MM.1S (cell line): ENCODE measurements around the gene BTN2A1.
"Not testable (repeated sequence)": the region's sequence is repeated elsewhere in the genome, so short reads cannot be mapped to it uniquely, and the experiment has no call there.

ENCODE experiments used
- DNase-seq: peaks from one replicate; pipeline ENCODE4 v3.0.0-alpha.2; 2015
- H2AFZ ChIP-seq: fragments of 300-600 bp; sonication (generic); 2 replicates; pipeline ENCODE4 v1.6.0; 2016; ENCODE audit warnings: antibody characterized with exemption, low read length
- H3F3A ChIP-seq: fragments of 300-600 bp; sonication (generic); 2 replicates; pipeline ENCODE4 v1.6.1; 2016; ENCODE audit warnings: mild to moderate bottlenecking, antibody characterized with exemption, low read length, moderate library complexity, mixed read lengths; ENCODE audit not compliant: insufficient read depth
- H3K27ac ChIP-seq: fragments of 300-600 bp; sonication (generic); 2 replicates; pipeline ENCODE4 v1.5.1; 2016; ENCODE audit warnings: mild to moderate bottlenecking, low read length
- H3K27me3 ChIP-seq: fragments of 300-600 bp; sonication (generic); replicated peaks from 2 replicates; pipeline ENCODE4 v1.6.0; 2016; ENCODE audit warnings: low read length; ENCODE audit not compliant: insufficient read depth
- H3K36me3 ChIP-seq: fragments of 300-600 bp; sonication (generic); replicated peaks from 2 replicates; pipeline ENCODE4 v1.6.1; 2016; ENCODE audit warnings: mild to moderate bottlenecking, low read length, mixed read lengths; ENCODE audit not compliant: insufficient read depth
- H3K4me1 ChIP-seq: fragments of 300-600 bp; sonication (generic); 2 replicates; pipeline ENCODE4 v1.6.1; 2016; ENCODE audit warnings: low read length, mixed read lengths
- H3K4me2 ChIP-seq: fragments of 300-600 bp; sonication (generic); 2 replicates; pipeline ENCODE4 v1.6.0; 2016; ENCODE audit warnings: low read depth, low read length
- H3K4me3 ChIP-seq: fragments of 300-600 bp; sonication (generic); 2 replicates; pipeline ENCODE4 v1.5.1; 2016; ENCODE audit warnings: low read length, mixed read lengths
- H3K79me2 ChIP-seq: fragments of 300-600 bp; sonication (generic); 2 replicates; pipeline ENCODE4 v1.6.1; 2016; ENCODE audit warnings: mixed run types, low read length, mixed read lengths
- H3K9ac ChIP-seq: fragments of 300-600 bp; sonication (generic); 2 replicates; pipeline ENCODE4 v1.6.1; 2016; ENCODE audit warnings: low read length, mixed read lengths
- H3K9me2 ChIP-seq: fragments of 300-600 bp; sonication (generic); replicated peaks from 2 replicates; pipeline ENCODE4 v1.6.1; 2016; ENCODE audit warnings: mild to moderate bottlenecking, low read length, mixed read lengths; ENCODE audit not compliant: insufficient read depth
- H3K9me3 ChIP-seq: fragments of 300-600 bp; sonication (generic); replicated peaks from 2 replicates; pipeline ENCODE4 v1.6.1; 2016; ENCODE audit warnings: mild to moderate bottlenecking, low read length, mixed read lengths; ENCODE audit not compliant: insufficient read depth
- H4K20me1 ChIP-seq: fragments of 300-600 bp; sonication (generic); 2 replicates; pipeline ENCODE4 v1.6.1; 2016; ENCODE audit warnings: mild to moderate bottlenecking, low read length, moderate library complexity, mixed read lengths; ENCODE audit not compliant: insufficient read depth
- EZH2 ChIP-seq: fragments of 300-600 bp; sonication (generic); optimal IDR thresholded peaks from 2 replicates; pipeline ENCODE3; 2017; ENCODE audit warnings: low read depth, mild to moderate bottlenecking, antibody characterized with exemption, low read length, mixed read lengths
- EZH2phosphoT487 ChIP-seq: fragments of 300-600 bp; sonication (generic); IDR thresholded peaks from 2 replicates; pipeline ENCODE4 v1.6.1; 2018; ENCODE audit warnings: antibody characterized with exemption, low read length
- TF ChIP-seq, protein P1 (sequence below): fragments of 300-600 bp; sonication (generic); IDR thresholded peaks from 2 replicates; pipeline ENCODE4 v1.5.1; 2016; ENCODE audit warnings: antibody characterized with exemption, low read length, mixed read lengths

BTN2A1 gene

DNA sequence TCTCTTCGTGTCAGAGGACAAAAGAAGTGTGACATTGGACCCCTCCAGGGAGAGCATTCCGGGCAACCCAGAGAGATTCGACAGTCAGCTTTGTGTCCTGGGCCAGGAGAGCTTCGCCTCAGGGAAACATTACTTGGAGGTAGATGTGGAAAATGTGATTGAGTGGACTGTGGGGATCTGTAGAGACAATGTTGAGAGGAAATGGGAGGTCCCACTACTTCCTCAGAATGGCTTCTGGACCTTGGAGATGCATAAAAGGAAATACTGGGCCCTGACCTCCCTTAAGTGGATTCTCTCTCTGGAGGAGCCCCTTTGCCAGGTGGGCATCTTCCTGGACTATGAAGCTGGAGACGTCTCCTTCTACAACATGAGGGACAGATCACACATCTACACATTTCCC is 27.0 kb upstream of the BTN2A1 start:
- no peaks in the 10 kb centered on the region for H4K20me1 ChIP-seq
- no peaks in the 10 kb centered on the region for H3F3A ChIP-seq
- no peak overlapping the region for H3K27ac ChIP-seq
- no peak overlapping the region for H3K9ac ChIP-seq
- no peaks in the 10 kb centered on the region for H3K27me3 ChIP-seq
- no peak overlapping the region for H2AFZ ChIP-seq
- TF ChIP-seq, protein P1, sequence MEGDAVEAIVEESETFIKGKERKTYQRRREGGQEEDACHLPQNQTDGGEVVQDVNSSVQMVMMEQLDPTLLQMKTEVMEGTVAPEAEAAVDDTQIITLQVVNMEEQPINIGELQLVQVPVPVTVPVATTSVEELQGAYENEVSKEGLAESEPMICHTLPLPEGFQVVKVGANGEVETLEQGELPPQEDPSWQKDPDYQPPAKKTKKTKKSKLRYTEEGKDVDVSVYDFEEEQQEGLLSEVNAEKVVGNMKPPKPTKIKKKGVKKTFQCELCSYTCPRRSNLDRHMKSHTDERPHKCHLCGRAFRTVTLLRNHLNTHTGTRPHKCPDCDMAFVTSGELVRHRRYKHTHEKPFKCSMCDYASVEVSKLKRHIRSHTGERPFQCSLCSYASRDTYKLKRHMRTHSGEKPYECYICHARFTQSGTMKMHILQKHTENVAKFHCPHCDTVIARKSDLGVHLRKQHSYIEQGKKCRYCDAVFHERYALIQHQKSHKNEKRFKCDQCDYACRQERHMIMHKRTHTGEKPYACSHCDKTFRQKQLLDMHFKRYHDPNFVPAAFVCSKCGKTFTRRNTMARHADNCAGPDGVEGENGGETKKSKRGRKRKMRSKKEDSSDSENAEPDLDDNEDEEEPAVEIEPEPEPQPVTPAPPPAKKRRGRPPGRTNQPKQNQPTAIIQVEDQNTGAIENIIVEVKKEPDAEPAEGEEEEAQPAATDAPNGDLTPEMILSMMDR, result no peak
- TF ChIP-seq EZH2phosphoT487, result no peak
- TF ChIP-seq EZH2, result no peak
- H3K36me3 ChIP-seq, result no peaks in the 10 kb centered on the region
- no peaks in the 10 kb centered on the region for H3K9me3 ChIP-seq
- no peak overlapping the region for H3K4me3 ChIP-seq
- no peaks in the 10 kb centered on the region for H3K9me2 ChIP-seq
- no peaks in the 10 kb centered on the region for H3K79me2 ChIP-seq
- H3K4me1 ChIP-seq, result no peaks in the 10 kb centered on the region
- no peak overlapping the region for H3K4me2 ChIP-seq
- no peak for DNase-seq

DNA sequence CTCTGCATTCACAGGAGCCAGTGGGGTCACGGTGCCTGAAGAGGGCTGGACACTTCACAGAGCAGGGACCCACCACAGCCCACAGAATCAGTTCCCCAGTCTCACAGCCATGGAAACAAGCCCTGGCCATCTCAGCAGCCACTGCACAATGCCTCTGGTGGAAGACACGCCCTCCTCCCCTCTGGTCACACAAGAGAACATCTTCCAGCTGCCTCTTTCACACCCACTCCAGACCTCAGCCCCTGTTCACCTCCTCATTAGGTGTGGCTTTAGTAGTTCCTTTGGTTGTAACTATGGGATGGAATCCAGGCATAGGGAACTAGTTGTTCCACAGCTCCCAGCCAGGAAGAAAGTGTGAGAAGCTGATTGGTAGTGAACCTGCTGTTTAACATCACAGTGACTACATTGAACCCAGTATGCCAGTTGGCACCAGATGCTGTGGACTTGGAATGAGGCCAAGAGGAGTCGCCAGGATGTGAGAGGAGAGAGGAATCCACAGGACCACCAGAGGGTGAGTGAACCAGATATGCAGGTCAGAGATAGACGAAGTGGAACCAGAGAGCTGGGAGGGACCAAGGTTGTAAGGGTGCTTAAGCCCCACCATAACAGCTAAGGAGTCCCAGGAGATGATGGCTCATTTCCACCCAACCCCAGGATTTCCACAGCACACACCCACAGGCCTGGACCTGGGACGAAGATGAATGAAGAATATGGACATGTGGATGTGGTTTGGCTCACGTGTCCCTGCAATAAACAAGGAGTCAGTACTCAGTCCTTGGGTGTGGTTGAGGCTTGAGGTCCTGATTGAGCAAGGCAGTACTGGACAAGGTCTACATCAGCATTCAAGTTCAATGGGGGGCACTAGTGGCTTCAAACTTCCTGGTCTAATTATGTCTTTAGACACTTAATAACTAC is 26.2 kb upstream of the BTN2A1 start:
- Histone ChIP-seq H3K79me2 (no peaks in the 10 kb centered on the region), H4K20me1 (no peaks in the 10 kb centered on the region), H3K9ac (no peak overlapping the region), H2AFZ (no peak overlapping the region), H3K9me3 (no peaks in the 10 kb centered on the region), H3K4me1 (no peaks in the 10 kb centered on the region), H3K27me3 (no peaks in the 10 kb centered on the region), H3K4me3 (no peak overlapping the region), H3K27ac (no peak overlapping the region), H3K9me2 (no peaks in the 10 kb centered on the region), H3K36me3 (no peaks in the 10 kb centered on the region), H3F3A (no peaks in the 10 kb centered on the region), H3K4me2 (no peak overlapping the region)
- no peak for DNase-seq
- TF ChIP-seq EZH2phosphoT487, result no peak
- TF ChIP-seq, protein P1, result no peak
- TF ChIP-seq EZH2, result no peak

DNA sequence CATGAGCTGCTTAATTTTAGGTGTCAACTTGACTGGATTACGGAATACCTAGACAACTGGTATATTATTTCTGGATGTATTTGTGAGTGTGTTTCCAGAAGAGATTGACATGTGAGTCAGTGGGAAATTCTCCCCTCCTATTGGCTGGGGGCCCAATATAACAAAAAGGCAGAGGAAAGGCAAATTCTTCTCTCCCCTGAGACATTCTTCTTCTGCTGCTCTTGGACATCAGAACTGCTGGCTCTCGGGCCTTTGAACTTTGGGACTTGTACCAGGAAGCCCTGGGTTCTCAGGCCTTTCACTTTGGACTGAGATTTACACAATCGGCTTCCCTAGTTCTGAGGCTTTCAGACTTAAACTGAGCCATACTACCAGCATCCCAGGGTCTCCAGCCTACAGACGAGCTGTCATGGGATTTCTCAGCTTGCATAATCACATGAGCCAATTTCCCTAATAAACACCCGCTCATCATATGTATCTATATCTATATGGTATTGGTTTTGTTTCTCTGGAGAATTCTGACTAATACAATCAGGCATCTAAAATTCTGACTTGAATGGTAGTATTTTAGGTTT is 25.0 kb upstream of the BTN2A1 start:
- Histone ChIP-seq H3K27me3 (no peaks in the 10 kb centered on the region), H3K4me1 (no peaks in the 10 kb centered on the region), H3K9ac (no peak overlapping the region), H3K9me3 (no peaks in the 10 kb centered on the region), H3K79me2 (no peaks in the 10 kb centered on the region), H3K36me3 (no peaks in the 10 kb centered on the region), H3K4me3 (no peak overlapping the region), H3K4me2 (no peak overlapping the region), H3K9me2 (no peaks in the 10 kb centered on the region), H2AFZ (no peak overlapping the region), H4K20me1 (no peaks in the 10 kb centered on the region), H3K27ac (no peak overlapping the region), H3F3A (no peaks in the 10 kb centered on the region)
- DNase-seq, result no peak
- TF ChIP-seq, protein P1, result no peak
- TF ChIP-seq EZH2 (no peak), EZH2phosphoT487 (no peak)

DNA sequence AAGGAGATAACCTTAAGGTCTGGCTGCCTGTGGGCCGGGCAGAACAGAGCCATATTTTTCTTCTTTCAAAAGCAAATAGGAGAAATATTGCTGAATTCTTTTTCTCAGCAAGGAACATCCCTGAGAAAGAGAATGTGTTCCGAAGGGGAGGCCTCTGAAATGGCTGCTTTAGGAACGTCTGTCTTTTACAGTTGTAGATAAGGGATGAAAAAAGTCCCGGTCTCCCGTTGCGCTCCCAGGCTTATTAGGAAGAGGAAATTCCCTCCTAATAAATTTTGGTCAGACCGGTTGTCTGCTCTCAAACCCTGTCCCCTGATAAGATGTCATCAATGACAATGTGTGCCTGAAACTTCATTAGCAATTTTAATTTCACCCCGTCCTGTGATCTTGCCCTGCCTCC is 24.1 kb upstream of the BTN2A1 start:
- not testable (repeated sequence) for H3K36me3 ChIP-seq, H3K79me2 ChIP-seq, H4K20me1 ChIP-seq, H3K9ac ChIP-seq, H3F3A ChIP-seq, H3K4me3 ChIP-seq, H3K9me2 ChIP-seq, DNase-seq, H3K9me3 ChIP-seq, H3K4me1 ChIP-seq, H3K4me2 ChIP-seq, H3K27me3 ChIP-seq, H3K27ac ChIP-seq, H2AFZ ChIP-seq
